HG02798 (cell line): Measurements from ENCODE around the gene LTA4H.

Experiments used
- ATAC-seq: cut with Tn5 transposase; IDR thresholded peaks from one replicate; pipeline ENCODE4 v1.9.1; 2021; ENCODE audit warnings: mild to moderate bottlenecking; ENCODE audit not compliant: unreplicated experiment, poor library complexity

LTA4H gene

DNA sequence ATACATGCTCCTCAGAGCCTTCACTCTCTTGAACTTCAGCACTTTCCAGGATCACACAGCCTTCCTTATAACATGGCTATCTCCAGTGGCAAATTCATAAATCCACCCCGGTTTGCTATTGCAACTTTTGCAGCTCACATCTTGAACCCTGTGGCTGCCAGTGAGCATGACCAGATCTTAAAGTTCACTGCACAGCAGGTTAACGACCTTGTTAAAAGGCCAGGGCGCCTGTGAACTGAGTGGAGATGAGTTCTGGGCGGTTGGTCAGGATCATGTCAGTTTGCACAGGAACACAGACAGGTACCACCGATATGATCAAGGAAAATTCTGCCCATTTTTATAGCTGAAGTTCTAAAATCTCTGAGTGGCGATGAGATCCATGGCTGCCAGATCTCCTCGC lies 24.7 kb upstream of the LTA4H start:
- ATAC-seq, result no peak

DNA sequence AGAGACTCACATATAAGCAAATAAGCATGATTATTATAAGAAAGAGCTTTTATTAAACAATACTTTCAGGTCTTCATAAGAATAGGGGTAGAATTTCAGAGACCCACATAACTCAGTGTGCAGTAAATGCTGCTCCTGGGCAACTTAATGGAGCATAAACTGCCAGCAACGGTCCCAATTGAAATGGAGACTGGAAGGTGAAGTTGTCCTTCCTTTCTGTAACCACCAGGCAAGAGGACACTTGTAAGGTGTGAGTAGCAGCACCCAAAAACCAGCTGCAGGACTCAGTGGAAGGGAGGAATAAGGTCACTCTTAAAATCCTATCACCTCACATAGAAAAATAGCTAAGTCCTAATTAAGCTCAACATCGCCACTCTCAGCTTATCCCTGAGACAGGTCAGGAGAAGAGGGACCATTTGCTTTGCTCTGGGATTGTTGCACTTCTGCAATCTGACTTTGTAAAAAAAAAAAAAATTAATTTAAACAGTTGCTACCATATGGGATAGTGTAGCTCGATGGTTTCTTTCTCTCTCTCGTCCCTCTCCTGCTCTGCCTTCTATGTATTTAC lies 22.7 kb upstream of the LTA4H start:
- no peak for ATAC-seq

DNA sequence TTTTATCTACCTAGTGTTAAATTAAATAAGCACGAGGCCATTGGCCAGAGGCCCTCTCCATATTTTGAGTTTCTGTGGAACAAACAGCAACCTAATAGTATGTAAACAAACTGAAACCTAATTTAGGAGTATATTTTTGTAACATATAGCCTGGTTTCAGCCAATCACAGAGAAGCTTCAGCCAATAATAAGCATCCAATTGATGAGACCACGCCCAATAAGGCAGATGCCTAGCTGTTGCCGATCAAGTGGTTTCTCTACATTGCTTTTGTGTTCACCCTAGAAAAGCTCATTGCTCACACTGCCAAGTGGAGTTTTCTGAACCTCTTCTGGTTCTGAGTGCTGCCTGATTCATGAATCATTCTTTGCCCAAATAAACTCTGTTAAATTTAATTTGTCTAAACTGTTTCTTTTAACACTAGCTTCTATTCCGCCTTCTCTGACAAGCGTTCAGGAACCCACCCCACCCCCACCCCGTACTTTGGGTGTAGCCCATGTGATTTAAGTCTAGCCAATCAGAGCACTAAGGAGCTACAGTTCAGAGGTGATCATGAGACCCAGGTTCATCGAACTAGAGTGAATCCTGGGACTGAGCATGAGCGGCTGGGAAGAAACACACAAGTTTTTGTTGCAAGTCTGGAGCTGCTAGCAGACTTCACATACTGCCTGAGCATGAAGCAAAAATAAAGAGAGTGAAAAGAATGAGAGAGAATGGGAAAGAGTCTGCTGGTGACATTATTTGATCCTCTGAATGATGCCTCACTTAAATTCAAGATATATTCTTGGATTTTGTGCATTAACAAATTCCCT lies 21.5 kb upstream of the LTA4H start:
- ATAC-seq, result no peak

DNA sequence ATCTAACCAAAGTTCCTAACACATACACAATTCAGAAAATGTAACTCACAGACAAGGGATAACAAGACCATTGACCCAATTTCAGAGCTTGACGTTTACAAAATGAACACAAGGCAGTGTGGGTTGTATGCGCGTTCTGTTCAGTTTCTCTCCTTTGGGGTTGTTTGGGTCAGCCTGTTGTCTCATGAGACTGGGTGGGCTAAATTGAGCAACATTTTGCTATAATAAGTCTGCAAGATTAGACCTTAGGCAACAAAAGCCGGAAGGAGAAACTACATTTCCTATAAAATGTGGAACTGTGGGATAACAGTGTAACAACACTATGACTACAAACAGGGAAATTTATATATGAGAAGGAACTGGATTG lies 18.8 kb upstream of the LTA4H start:
- ATAC-seq, result no peak

DNA sequence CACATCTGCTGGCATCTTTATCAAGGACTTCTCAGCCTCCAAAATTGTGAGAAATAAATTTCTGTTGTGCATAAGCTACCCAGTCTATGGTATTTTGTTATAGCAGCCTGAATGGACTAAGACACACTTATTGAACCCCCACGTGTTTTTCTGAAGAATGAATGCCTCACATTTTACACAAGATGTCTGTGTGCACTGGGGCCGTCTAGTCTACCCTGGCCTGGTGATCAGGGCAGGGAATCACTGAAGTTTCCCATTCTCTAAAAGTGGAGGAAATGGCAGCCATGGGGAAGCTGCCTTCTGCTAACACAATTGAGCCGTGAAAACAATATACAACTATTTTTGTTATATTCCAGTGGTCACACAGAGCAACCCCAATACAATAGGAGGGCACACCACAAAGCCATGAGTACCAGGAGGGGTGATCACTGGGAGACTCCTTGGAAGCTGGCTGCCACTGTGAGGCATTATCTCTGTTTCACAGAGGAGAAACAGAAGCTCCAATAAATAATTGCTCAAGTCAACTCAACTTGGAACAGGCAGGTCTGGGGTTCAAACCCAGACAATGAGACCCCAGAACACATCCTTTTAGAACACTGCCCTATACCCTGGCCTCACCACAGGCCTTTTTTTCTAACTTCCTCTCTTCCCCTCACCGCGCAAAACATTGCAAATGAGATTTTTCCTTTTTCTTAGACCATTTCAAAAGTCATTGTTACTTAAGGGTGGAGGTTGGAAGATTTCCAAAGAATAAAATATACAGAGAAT lies 18.3 kb upstream of the LTA4H start:
- no peak for ATAC-seq

DNA sequence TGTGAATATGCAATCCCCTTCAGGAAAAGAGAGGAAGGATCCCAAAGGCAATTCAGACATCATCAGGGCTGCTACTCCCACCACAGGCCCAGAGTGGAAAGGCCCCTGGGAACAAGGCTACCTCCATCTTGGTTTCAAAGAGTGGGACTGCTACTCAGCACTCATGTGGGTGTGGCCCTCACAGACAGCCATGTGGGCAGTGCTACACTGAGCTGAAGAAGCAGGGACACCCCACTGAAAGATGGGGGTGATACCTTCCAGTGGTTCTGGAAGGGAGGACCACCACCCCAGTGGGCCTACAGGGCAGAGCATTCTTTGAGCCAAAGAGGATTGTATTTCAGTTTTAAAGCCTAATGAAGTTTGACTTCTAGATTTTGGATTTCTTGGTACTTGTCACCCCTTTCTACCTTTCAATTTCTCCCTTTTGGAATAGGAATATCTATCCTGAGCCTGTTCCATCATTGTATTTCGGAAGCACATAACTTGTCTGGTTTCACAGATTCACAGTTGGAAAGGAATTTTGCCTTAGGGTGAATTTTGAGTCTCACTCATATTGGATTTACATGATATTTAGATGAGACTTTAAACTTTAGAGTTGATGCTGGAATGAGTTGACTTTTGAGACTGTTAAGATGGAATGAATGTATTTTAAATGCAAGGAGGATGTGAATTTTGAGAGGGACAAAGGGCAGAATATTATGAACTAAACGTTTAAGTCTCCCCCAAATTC lies 16.5 kb upstream of the LTA4H start:
- no peak for ATAC-seq

DNA sequence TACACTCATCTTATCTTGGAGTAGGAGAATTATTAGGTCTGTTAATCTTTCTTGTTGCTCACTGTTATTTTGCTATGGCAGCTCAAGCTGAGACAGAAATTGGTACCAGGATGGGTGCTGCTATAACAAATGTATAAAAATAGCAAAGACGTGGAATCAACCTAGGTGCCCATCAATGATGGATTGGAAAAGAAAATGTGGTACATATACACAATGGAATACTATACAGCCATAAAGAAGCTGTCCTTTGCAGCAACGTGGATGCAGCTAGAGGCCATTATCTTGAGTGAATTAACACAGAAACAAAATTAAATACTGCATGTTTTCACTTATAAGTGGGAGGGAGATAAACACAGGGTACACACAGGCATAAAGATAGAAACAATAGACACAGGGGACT lies 14.8 kb upstream of the LTA4H start:
- ATAC-seq, result no peak

DNA sequence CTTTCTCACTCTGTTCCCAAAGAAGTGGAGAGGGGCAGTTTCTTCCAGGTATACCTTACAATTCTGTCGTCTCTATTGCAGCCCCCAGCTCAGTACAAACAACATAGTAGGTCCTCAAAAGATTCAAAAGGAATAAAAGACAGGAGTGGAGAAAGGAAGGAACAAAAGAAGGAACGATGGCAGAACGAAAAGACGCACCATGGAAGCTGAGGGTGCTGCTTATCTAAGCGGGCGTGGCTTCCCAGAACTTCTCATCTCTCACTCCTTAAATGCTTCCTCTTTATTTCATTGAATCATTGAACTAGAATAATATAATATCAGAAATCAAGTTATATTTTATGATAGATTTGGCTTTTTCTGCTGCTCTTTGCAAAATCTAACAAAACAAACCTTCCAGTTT lies 13.7 kb upstream of the LTA4H start:
- no peak for ATAC-seq

DNA sequence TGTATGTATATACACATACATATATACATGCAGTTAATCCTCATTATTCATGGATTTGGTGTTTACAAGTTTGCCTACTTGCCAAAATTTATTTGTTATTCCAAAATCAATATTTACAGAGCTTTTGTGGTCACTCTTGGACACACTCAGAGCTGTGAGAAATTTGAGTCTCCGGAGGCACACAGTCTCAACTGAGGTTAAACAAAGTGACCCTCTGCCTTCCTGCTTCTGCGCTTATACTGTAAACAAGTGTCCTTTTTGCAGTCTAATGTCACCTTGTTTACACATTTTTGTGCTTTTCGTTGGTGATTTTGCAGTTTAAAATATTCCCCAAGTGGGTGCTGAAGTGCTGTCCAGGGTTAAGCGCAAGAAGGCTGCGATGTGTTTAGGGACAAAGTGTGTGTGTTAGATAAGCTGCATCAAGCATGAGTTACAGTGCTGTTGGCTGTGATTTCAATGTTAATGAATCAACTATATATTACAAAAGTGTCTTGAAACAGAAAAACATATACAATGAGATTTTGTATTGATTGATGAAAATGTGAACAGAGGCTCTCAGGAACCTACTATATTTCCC lies 13.1 kb upstream of the LTA4H start:
- ATAC-seq, result no peak

DNA sequence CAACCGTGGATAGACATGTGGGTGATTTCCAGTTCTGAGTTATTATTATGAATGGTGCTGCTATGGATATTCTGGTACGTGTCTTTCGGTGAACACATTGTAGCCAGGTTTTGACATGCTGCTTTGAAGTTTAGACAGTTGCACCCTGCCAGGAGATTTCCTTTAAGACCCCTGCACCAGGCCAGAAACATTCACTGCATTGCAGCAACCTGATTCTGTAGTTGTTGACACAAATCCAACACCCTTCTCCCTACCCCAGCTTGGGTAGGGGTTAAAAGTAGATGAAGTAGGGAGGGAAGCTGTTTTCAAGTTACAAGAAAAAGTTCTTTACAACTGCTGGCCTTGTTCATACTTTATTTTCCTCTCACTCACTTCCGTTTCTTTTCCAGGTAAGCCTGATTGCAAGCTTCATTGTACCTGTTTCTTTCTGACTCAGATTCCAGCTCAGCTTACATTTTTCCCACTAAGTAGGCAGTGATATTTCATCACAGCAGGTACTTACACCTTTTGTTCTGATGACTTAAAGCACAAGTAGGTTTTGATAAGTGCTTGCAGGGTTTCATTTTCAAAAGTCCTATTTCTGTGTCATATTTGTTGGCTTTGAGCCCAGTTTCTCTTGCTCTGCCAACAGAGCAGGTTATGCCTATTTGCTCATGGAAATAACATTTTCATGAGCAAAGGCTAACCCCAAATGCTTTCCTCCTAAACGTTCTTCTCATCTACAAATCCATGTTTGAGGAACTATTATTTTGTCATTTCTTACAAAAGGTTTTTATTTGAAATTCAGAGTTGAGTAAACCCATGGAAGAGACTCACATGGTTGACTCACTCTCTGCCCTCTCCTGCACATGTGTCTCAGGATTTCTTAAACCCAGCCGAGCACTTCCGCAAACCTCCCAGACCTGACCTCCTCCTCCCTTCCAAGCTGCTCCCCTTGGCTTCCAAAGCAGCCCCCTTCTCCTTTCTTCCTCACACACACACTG lies 12.1 kb upstream of the LTA4H start:
- peak; percentile 74 for ATAC-seq

DNA sequence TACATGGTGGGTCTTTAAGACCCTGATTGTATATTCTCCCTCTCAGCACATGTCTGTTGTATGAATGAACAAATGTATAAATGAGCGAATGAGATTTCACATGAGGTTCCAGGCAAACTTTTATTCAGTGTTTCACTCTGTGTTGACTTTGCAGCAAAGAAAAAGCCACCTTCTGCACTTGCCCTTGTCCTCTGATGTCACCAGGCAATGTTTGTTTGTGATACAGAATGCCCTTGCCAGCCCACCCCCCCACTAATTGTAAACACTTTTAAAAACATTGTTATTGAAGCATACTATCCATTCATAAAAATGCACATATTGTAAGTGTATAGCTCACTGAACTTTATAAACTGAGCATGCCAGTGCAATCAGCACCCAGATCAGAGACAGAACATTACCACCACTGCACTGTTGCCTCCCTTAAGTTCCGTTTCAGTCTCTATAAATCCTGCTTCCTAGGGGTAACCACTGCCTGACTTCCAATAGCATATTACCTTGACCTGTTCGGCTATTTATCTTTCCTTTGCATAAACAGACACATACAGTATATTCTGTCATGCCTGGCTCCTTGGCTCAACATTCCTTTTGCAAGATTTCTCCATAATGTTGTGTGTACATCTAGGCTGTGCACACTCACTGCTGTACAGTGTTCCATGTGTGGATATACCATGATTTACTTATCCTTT lies 11.3 kb upstream of the LTA4H start:
- ATAC-seq, result no peak

DNA sequence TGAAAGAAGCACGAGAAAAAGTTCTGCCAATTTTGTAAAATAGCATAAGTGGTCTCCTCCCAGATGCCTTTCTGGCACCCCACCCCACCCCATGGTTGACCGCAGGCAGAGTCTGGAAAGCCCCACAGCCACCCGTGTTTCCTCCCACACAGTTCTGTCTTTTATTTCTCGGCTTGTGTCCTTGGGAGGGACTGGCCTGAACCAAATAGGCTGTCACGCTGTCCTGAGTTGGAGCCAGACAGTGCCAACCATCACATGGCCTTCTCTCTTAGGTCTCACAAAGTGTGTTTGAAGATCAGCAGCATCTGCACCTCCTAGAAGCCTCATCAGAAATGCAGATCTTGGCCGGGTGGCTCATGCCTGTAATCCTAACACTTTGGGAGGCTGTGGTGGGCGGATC lies 10.2 kb upstream of the LTA4H start:
- ATAC-seq, result no peak

DNA sequence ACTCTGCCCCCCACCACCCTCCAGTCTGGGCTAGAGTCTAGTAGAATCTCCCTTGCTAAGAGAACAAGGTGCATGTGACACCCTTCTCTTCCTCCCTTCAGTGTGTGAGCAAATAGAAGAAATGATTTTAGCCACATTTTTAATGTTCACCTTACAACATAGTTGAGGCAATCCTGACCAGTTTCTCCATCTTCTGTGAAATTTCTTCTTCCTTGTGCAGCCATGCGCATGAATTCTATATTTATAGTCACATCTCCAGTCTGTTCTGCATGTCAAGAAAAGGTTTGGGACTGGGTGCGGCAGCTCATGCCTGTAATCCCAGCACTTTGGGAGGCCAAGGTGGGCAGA lies 9.5 kb upstream of the LTA4H start:
- ATAC-seq, result no peak

DNA sequence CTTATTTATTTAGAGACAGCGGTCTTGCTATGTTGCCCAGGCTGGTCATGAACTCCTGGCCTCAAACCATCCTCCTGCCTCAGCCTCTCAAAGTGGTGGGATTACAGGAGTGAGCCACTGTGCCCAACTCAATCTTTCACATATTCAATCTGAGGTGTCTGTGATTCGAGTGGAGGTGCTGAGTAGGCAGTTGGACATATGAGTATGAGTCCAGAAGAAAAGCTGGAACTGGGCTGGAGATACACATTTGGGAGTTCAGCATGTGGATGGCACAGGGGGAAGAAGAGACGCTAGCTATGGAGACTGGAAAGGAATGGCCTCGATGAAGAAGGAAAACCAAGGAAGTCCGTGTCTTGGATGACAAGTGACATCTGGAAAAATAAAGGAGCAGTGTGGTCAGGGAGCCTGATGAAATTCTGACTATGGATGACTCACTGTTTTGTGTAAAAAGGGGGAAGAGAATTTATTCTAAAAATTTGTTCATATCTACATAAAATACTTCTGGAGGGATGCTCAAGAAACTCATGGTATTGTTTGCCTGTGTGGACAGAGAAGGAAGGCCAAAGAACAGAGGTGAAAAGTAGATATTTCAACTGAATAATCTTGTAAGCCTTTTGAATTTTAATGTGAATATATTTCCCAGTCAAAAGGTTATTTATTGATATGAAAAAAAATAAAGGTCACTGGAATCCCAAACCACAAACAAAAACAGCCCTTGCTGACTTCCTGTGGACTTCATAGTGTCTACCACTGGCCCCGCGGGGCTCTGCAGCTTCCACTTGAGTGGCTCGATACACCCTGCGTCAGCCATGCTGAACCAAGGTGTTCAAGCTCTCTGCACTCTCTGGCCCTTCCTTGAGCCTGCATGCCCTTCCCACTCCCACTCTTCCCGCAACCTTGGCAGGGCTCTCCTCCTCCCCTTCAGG lies 8.9 kb upstream of the LTA4H start:
- no peak for ATAC-seq

DNA sequence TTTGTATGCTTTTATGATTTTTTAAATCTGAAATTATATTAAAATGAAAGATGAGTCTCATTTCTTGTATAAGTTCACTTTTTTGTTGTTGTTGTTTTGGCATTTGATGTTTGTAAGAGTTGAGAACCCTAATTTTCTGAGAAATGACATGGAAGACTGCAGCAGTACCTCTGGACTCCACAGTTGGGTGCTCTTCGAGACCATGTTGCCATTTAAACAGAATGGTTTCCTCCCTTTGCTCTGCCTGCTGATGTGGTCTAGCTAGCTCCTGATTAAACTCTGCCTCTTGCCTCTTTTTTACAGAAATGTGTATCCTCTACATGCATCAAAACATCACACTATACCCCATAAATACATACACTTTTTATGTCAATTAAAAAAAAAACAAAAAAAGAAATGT lies 5.8 kb upstream of the LTA4H start:
- no peak for ATAC-seq

DNA sequence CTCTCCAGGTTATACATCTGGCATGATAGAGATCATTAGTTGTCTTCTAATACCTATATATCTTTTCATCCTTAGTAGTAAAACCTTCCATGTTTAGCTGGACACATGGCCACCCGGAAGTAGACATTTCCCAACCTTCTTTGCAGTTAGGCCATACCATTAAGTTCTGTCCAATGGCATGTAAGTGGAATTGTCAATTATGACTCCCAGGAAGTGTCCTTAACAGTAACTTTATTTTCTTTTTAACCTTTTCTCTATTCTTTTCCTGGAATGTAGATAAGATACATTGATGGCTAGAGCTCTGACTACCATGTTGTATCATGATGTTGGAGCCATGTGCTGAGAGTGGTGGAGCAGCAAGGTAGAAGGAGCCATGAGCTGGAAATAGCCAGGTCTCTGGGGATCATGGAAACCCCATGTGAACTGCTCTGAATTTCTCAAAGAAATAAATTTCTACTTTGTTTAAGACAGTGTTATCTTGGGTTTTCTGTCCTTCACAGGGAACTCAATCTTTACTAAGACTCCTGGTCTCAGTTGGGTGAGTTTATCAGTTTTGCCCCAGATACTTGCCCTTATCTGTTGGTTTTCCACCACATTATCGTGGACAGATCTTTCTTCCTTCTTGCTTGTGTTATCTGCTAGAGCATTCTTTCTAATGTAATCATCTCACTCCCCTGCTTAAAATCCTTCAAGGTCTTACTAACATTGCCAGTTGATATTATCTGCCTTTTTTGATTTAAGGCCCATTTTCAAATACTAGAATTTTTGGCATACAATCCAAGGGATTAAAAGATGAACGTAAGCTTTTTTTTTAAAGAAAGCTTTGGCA lies 5.1 kb upstream of the LTA4H start:
- ATAC-seq, result no peak

DNA sequence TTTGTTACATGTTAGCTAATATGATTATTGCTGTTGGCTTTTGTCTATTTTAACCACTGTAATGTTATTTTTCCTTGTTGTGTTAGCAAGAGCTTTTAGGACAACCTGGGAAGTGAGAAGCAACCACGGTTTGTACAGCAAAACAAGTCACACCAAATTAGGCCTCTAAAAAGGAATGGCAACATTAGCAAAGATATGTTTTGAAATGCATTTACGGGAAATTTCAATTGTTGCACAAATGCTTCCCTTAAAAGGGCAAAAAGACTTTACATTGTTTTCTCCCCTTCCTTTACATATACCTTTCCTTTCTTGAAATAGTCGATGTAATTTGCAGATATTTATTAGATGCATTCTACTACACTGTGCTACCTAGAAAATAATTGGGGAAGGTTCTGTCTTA lies 4.1 kb upstream of the LTA4H start:
- no peak for ATAC-seq
